ENCODE data around the gene PRKCH.

GRCh38 chr14:61585598-61586543 is 264.5 kb downstream of the PRKCH start:
- TF ChIP-seq CTCF (IDR thresholded peaks at IDR 0.05) (no peak), POLR2AphosphoS5 (IDR thresholded peaks at IDR 0.05; ENCODE audit: low read depth, low read length) (no peak), REST (IDR thresholded peaks at IDR 0.05; ENCODE audit: insufficient read depth in 1 of 2, low read depth in 2 of 2, low read length in 1 of 2) (no peak)

Data from Panc1 (cell line).